ENCODE measurements around the gene GNAI2.
"Not testable (repeated sequence)": the region's sequence is repeated elsewhere in the genome, so short reads cannot be mapped to it uniquely, and the experiment has no call there.

GNAI2 gene

DNA sequence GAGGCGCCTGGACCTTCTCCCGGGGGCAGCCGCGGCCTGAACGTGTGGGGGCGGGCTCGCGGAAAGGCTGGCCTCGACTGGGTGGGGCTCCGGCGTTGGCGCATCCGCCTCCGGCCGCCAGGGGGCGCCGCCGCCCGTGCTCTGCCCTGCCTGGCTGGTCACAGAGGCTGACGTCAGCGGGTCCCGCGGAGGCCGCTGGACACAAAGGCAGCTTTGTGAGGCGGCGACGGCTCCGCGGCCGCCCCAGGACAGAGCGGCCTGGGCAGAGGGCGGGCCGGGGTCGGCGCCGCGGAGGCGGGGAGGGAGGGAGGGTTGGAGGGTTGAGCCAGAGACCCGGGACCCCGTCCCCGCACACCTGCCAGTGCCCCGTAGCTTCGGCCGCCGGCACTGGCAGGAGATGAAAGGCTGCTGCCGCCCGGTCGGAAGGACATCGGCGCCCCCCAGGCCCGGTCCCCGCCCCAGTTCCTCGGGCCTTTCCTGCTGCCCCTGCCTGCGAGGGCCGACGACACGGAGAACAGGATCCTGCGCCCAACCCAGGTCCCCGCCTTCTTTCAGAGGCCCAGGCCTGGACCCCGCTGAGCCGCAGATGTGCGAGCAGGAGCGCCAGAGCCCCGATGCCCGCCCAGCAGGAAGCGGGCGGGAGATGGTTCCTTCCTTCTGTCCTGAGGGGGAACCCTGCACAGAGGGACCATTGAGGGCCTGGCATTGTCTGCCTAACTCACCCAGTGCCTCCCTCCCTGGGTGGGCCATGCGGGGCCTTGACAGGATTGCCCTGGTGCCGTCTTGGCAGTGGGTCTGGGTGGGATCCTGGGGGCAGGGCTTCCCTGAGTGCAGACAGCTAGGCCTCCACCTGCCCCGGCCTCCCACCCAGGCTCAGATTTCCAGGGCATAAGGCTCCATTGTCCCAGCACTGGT lies 24.3 kb downstream of the GNAI2 start:
- peak; percentile 91 for DNase-seq (ENCODE audit: low read depth)
- peak overlapping the region; percentile 55 for H3K4me3 ChIP-seq (replicated peaks; ENCODE audit: low read depth, low read length)
- TF ChIP-seq, protein P1, sequence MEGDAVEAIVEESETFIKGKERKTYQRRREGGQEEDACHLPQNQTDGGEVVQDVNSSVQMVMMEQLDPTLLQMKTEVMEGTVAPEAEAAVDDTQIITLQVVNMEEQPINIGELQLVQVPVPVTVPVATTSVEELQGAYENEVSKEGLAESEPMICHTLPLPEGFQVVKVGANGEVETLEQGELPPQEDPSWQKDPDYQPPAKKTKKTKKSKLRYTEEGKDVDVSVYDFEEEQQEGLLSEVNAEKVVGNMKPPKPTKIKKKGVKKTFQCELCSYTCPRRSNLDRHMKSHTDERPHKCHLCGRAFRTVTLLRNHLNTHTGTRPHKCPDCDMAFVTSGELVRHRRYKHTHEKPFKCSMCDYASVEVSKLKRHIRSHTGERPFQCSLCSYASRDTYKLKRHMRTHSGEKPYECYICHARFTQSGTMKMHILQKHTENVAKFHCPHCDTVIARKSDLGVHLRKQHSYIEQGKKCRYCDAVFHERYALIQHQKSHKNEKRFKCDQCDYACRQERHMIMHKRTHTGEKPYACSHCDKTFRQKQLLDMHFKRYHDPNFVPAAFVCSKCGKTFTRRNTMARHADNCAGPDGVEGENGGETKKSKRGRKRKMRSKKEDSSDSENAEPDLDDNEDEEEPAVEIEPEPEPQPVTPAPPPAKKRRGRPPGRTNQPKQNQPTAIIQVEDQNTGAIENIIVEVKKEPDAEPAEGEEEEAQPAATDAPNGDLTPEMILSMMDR (IDR thresholded peaks at IDR 0.05; ENCODE audit: low read length, missing control alignments) = peak; percentile 51

GRCh38 chr3:50260942-50261441 lies 25.0 kb downstream of the GNAI2 start:
- TF ChIP-seq, protein P1 (IDR thresholded peaks at IDR 0.05; ENCODE audit: low read length, missing control alignments) = no peak
- DNase-seq (ENCODE audit: low read depth) = no peak
- peak overlapping the region; percentile 55 for H3K4me3 ChIP-seq (replicated peaks; ENCODE audit: low read depth, low read length)

- DNase-seq (ENCODE audit: low read depth) = no peak
- H3K4me3 ChIP-seq (replicated peaks; ENCODE audit: low read depth, low read length) = no peak overlapping the region
- TF ChIP-seq, protein P1 (IDR thresholded peaks at IDR 0.05; ENCODE audit: low read length, missing control alignments) = no peak
Measured at GRCh38 chr3:50261505-50261904, 25.5 kb downstream of the GNAI2 start.

DNA sequence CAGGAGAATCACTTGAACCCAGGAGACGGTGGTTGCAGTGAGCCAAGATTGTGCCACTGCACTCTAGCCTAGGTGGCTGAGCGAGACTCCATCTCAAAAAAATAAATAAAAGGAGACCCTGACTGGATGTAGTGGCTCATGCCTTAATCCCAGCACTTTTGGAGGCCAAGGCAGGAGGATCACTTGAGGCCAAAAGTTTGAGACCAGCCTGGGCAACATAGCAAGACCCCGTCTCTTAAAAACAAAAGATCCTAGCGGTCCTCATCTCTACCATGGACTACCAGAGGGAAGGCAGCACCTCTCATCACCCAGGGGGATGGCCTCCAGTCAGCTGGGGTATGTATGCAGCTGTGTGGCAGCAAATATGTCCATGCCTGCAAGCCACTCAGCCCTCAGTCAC lies 26.2 kb downstream of the GNAI2 start:
- not testable (repeated sequence) for DNase-seq (ENCODE audit: low read depth); H3K4me3 ChIP-seq (replicated peaks; ENCODE audit: low read depth, low read length)

DNA sequence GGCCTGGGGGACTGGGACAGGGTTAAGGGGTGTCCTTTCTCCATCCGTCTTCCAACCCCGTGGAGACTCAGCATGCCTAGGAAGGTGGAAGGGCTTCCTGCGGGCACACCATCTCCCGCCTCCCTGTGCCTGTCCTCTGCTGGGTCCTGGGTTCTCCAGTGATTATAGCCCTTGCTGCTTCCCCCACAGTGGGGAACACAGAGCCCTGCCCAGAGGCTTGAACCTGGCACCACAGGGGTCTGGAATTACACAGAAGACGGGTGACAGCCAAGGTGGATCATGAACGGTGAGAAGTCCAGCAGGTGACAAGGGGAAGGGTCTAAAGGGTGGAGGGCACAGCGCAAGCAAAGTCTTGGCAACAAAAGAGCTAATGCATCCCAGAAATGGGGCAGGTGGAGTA lies 26.8 kb downstream of the GNAI2 start:
- DNase-seq (ENCODE audit: low read depth) = no peak
- no peak overlapping the region for H3K4me3 ChIP-seq (replicated peaks; ENCODE audit: low read depth, low read length)
- TF ChIP-seq, protein P1 (IDR thresholded peaks at IDR 0.05; ENCODE audit: low read length, missing control alignments) = no peak

- DNase-seq (ENCODE audit: low read depth) = no peak
- TF ChIP-seq, protein P1 (IDR thresholded peaks at IDR 0.05; ENCODE audit: low read length, missing control alignments) = no peak
- H3K4me3 ChIP-seq (replicated peaks; ENCODE audit: low read depth, low read length) = no peak overlapping the region
Measured at GRCh38 chr3:50263478-50264382, 27.7 kb downstream of the GNAI2 start.

Measured in fibroblast of pulmonary artery (primary cell).